Vagina (tissue), 2 donors: ENCODE measurements around the gene KRT73.

Experiments used
- POLR2A ChIP-seq, 2 donors: fragments of 450-650 bp; IDR thresholded peaks; one replicate each; pipeline ENCODE4 v1.6.1; 2017; ENCODE audit warnings: antibody characterized with exemption in 2 of 2, mild to moderate bottlenecking in 2 of 2, moderate library complexity in 2 of 2
- POLR2AphosphoS5 ChIP-seq, 2 donors: sonication (generic); formaldehyde crosslinking; IDR thresholded peaks; one replicate each; pipeline ENCODE4 v1.9.0; 2017; ENCODE audit warnings: antibody characterized with exemption in 2 of 2, mild to moderate bottlenecking in 2 of 2, low read depth in 1 of 2; ENCODE audit not compliant: insufficient read depth in 1 of 2
- TF ChIP-seq, protein P1 (sequence below), 3 experiments: fragments of 450-650 bp in 2 of 3; fragments of 200-600 bp in 1 of 3; sonication (generic) in 1 of 3; IDR thresholded peaks; one replicate each; pipeline ENCODE4 v1.5.1; 2017 to 2019; ENCODE audit warnings: antibody characterized with exemption in 3 of 3, mild to moderate bottlenecking in 2 of 3, moderate library complexity in 2 of 3

DNA sequence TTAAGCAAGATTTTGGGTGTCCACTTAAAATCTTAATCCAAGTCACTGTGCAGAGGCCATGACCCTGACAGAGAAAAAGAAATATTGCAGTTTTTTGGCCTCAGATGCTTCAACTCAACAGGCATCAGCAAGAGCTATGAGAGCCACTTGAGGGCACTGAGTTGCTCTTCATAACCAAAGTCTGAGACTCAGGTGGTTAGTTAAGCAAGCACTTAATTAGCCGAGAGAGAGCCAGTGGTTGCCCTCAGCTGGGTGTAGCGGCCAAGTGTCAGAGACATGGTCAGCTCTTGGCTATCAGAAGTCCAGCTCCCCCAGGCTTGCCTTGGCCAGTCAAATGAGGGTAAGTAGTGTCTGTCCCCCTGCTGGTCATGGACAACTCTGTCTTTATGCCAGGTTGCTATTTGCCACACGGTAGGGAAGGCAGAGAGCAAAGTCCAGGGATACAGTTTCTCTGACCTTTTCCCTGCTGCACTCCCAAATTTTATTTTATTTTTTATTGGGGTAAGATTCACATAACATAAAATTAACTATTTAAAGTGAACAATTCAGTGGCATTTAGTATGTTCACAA lies 56.4 kb downstream of the KRT73 start:
- TF ChIP-seq, protein P1, sequence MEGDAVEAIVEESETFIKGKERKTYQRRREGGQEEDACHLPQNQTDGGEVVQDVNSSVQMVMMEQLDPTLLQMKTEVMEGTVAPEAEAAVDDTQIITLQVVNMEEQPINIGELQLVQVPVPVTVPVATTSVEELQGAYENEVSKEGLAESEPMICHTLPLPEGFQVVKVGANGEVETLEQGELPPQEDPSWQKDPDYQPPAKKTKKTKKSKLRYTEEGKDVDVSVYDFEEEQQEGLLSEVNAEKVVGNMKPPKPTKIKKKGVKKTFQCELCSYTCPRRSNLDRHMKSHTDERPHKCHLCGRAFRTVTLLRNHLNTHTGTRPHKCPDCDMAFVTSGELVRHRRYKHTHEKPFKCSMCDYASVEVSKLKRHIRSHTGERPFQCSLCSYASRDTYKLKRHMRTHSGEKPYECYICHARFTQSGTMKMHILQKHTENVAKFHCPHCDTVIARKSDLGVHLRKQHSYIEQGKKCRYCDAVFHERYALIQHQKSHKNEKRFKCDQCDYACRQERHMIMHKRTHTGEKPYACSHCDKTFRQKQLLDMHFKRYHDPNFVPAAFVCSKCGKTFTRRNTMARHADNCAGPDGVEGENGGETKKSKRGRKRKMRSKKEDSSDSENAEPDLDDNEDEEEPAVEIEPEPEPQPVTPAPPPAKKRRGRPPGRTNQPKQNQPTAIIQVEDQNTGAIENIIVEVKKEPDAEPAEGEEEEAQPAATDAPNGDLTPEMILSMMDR (IDR thresholded peaks at IDR 0.05): no peak
- TF ChIP-seq POLR2A (IDR thresholded peaks at IDR 0.05): no peak
- TF ChIP-seq POLR2AphosphoS5 (IDR thresholded peaks at IDR 0.05; ENCODE audit: insufficient read depth in 1 of 2, low read depth in 1 of 2): no peak
